ENCODE data around the gene TTLL11.
"Not testable (repeated sequence)": the region's sequence is repeated elsewhere in the genome, so short reads cannot be mapped to it uniquely, and the experiment has no call there.

TTLL11 gene

GRCh38 chr9:122001491-122002201, 91.5 kb downstream of the TTLL11 start:
- DNase-seq (ENCODE audit: low read depth), result peak; percentile 97
- TF ChIP-seq CTCF (conservative IDR thresholded peaks at IDR 0.05; ENCODE audit: low read depth, low read length), result no peak
- no peak overlapping the region for H3K4me3 ChIP-seq (ENCODE audit: low read depth, low read length)

- DNase-seq (ENCODE audit: low read depth); H3K4me3 ChIP-seq (ENCODE audit: low read depth, low read length): not testable (repeated sequence)
Measured at GRCh38 chr9:122000526-122000925, 92.6 kb downstream of the TTLL11 start.

GRCh38 chr9:121999556-121999955, 93.6 kb downstream of the TTLL11 start:
- TF ChIP-seq CTCF (conservative IDR thresholded peaks at IDR 0.05; ENCODE audit: low read depth, low read length), result no peak
- no peak overlapping the region for H3K4me3 ChIP-seq (ENCODE audit: low read depth, low read length)
- no peak for DNase-seq (ENCODE audit: low read depth)

- no peak for TF ChIP-seq CTCF (conservative IDR thresholded peaks at IDR 0.05; ENCODE audit: low read depth, low read length)
- no peak overlapping the region for H3K4me3 ChIP-seq (ENCODE audit: low read depth, low read length)
- DNase-seq (ENCODE audit: low read depth), result no peak
Measured at GRCh38 chr9:121998513-121999049, 94.5 kb downstream of the TTLL11 start.

GRCh38 chr9:121997791-121998190, 95.3 kb downstream of the TTLL11 start:
- no peak for TF ChIP-seq CTCF (conservative IDR thresholded peaks at IDR 0.05; ENCODE audit: low read depth, low read length)
- peak; percentile 91 for DNase-seq (ENCODE audit: low read depth)
- no peak overlapping the region for H3K4me3 ChIP-seq (ENCODE audit: low read depth, low read length)

- no peak for DNase-seq (ENCODE audit: low read depth)
- no peak for TF ChIP-seq CTCF (conservative IDR thresholded peaks at IDR 0.05; ENCODE audit: low read depth, low read length)
- no peak overlapping the region for H3K4me3 ChIP-seq (ENCODE audit: low read depth, low read length)
Measured at GRCh38 chr9:121996783-121997182, 96.3 kb downstream of the TTLL11 start.

- TF ChIP-seq CTCF (conservative IDR thresholded peaks at IDR 0.05; ENCODE audit: low read depth, low read length), result no peak
- no peak overlapping the region for H3K4me3 ChIP-seq (ENCODE audit: low read depth, low read length)
- DNase-seq (ENCODE audit: low read depth), result no peak
Measured at GRCh38 chr9:121995997-121996396, 97.1 kb downstream of the TTLL11 start.
